Activated CD4-positive, alpha-beta T cell treated with anti-CD3 and anti-CD28 coated beads for 1 hour (primary cell): Measurements from ENCODE around the gene PREPL.
"Not testable (repeated sequence)": the region's sequence is repeated elsewhere in the genome, so short reads cannot be mapped to it uniquely, and the experiment has no call there.

Experiments used
- DNase-seq: peaks from one replicate; pipeline ENCODE4 v3.0.0-alpha.2; 2020

Gene PREPL

DNA sequence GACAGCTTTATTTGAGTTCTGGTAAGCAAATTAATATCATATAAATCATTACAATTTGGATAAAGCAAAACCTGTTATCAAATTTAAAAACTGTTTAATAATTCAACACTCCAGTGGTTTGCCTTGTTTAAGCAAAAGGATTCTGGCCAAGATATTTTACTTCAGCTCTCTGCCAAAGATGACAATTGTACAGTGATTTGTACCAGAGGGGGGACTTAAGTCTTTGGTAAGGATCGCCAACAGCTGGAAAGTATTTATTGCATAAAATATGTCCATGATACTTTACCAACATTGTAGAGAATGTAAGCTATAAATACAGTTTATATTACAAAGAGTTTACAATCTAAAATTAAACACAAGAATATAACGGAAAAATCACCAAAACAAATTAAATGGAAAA is 13.8 kb downstream of the PREPL start:
- no peak for DNase-seq

DNA sequence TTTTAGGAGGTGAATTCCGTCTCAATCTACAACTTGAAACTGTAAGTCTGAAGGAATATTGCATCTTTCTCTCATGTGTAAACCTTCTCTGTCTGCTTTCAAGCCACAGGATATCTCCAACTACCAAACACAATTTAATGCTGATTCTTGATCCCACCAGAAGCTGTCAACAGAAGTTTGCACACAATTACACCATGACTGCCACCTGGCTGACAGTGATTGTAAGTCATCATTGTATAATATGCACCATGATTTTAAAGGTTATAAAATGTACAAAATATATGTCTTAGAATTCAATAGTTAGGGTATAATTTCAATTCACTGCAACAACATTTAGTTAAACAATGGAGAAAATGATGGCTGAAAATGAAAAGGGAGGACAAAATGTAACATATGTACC is 18.4 kb downstream of the PREPL start:
- no peak for DNase-seq

DNA sequence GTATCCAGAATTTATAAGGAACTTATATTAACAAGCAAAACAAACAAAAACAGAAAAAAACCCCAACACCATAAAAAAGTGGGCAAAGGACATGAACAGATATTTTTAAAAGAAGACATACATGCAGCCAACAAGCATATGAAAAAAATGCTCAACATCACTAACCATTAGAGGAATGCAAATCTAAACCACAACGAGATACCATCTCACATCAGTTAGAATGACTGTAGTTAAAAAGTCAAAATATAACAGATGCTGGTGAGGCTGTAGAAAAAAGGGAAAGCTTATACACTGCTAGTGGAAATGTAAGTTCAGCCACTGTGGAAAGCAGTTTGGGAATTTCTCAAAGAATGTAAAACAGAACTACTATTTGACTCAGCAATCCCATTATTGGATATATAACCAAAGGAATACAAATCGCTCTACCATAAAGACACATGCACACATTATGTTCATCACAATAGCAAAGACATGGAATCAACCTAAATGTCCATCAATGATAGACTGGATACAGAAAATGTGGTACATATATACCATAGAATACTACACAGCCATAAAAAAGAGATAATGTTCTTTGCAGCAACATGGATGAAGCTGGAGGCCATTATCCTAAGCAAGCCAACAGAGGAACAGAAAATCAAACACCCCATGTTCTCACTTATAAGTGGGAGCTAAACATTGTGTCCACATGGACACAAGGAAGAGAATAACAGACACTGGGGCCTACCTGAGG is 25.3 kb downstream of the PREPL start:
- no peak for DNase-seq

DNA sequence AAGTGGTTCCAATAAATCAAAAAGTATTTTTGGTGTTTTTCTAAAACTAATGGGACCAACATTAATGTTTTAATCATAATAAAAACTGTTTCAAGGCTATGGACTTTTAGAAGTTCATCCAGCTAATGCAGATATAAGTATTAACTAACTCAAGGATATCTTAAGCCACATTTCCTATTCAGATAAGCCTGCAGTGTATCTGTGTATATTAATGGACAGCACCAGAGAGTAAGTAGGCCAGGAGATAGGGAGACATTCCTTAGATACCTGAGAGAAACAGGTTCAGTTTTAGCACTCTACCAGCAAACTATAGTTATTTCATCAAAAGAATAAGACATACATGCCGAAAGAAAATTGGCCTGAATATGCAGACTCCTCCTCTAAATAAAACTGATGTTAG is 27.3 kb downstream of the PREPL start:
- no peak for DNase-seq

DNA sequence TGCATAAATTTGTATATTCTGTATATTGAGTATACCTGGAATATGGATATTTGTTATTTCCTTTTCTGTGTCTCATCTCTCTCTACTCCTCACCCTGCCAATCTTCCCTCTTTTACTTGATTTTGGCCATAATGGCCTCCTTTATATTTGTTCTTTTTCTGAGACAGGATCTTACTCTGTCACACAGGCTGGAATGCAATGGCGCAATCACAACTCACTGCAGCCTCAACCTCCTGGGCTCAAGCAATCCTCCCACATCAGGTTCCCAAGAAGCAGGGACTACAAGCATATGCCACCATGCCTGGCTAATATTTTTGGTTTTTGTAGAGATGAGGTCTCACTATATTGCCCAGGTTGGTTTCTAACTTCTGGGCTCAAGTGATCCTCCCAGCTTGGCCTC is 30.5 kb downstream of the PREPL start:
- no peak for DNase-seq

DNA sequence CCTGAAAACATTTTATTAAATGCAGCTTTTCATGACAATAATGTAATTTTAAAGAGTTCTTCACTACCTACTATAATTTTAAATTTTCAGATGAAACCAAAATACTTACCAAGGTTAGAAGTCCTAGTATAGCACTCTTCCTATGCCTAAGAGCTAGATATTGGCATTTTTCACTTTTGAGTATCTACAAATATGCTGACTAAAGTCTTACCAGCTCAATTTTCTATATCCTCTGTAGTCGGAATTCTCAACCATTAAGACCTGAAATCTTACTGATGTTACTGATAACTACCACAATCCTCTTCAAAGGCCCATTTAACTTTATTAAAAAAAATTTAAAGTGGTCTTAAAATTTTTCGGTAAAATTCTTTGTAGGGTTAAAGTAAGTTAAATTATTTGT is 32.0 kb downstream of the PREPL start:
- DNase-seq = no peak

DNA sequence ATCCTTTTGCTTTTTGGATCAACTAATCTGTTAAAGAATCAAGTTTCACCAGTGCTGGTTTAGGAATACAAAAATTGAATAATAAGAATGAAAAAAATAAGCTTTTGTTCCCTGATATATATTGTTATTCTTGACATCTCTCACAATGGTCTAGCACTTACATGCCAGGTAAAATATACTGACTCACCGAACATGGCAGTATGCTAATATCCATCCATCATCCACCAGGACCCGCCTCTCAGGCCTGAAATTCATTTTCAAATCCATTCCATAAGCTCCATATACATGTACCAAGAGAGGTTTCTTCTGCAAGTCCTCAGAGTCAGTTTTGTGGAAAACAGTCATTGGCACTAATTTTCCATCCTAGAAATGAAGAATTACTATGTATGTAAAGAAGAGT is 32.5 kb downstream of the PREPL start:
- DNase-seq = no peak

DNA sequence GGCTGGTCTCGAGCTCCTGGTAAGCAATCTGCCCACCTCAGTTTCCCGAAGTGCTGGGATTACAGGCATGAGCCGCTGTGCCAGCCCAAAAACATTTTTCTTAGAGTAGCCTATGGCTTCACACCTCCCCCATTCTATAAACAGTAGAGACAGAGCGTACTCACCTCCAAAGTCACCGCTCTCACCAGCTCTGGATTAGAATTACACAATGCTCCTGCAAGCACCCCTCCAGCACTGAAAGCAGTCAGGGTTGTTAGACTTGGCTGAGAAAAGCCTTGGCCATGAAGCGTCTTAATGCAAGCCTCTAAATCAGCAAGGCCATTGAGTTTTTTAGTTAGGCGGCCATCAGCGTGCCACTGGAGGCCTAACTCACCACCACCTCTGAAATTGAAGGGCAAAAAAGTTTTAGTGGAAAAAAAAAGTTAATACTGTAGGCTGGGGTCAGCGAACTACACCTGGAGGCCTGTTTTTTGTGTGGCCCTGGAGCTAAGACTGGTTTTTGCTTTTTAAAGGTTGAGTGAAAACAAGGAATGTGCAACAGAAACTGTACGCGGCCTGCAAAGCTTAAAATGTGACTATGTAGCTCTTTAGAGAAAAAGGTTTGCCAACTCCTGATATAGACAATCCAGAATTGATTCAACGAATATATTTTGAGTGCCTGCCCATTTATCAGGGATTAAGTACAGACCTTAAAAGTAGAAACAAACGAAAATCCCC is 34.6 kb downstream of the PREPL start:
- DNase-seq = no peak

DNA sequence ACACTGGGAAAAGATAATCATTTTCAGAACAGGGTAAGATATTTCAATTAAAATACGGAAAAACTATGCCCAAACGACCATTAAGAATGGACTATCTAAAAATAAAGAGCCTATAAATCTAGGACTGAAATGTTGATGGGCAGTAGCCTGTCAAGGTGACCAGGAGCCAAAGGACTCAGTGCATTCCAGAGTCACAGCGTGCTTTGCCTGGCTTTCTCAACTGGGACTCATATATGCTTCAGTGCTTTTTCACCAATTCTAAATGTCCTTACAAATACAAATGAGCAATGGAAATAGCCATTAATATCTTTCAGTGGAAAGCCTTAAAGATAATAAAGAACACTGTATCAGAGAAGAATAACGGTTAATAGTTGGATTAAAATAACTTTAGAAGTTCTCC is 35.4 kb downstream of the PREPL start:
- no peak for DNase-seq

DNA sequence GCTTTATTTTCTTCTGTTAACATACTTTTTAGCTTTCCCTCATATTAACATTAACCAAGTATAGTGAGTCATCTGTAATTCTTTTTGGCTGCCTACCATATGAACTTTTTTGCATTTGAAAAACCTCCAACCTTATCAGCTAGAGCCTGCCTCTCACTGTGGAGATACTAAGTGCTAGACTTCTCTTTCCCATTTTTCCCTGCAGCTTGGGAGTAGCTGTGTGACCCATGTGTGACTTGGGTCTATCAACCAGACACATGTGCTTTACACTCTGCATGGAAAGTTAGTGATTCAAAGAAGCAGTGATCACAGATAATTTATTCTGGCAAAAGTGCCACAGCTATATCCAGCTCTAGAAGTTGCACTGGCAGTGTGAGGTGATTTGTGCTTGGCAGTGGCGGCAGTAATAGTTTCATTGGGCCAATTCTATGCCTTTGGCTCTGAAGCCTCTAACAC is 36.3 kb downstream of the PREPL start:
- DNase-seq = no peak

DNA sequence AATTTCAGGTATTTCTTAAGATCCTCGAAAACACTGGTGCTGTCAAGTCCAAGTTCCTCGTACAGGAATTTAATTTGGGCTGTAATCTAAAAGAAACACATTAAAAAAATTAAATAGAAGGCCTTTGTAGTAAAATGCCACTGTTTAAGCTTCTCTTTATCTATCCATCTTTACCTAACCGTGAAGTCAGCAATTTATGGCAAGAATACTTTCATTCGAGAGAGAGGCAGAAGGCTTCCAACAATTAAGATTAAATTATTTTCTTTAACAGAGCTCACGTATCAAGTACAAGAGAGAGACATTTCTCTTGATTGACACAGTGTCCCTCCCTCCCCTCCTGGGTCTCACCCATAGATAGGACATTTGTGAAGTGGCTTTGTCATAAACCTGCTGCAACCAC is 39.9 kb downstream of the PREPL start:
- no peak for DNase-seq

DNA sequence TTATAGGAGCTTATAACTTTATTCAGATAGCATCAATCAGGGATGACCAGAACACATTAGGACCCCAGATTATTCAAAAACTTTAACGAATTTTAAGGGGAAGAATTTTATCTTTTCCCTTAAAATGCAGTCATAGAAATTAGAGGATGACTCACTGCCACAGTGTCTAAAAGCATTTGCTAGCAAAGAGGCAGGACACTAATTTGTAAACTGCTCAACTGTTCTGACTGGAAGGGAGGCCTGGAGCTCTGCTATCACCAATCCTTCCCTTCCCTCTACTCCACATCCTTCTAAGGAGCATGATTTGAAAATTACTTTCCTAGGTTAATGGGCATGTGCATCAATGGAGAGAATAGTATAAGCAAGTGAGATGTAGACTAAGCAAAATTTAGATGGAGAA is 40.5 kb downstream of the PREPL start:
- DNase-seq = no peak

DNA sequence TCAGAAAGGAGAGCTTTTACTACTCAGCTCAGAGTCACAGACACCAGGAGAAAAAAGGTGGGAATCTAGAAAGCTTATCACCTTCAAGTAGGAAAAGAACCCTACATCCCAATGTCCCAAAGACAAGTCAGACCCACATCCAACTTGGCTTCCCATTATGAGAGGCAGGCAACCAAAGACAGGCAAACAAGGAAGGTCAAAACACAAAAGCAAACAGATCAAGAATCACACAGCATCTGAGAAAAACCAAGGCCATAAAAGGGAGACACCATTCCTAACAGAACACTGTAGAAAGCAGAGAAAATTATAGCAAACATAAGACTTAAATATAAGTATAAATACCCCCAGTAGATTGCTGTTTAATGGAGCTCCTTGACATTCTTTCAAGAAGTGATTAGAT is 45.3 kb downstream of the PREPL start:
- no peak for DNase-seq

DNA sequence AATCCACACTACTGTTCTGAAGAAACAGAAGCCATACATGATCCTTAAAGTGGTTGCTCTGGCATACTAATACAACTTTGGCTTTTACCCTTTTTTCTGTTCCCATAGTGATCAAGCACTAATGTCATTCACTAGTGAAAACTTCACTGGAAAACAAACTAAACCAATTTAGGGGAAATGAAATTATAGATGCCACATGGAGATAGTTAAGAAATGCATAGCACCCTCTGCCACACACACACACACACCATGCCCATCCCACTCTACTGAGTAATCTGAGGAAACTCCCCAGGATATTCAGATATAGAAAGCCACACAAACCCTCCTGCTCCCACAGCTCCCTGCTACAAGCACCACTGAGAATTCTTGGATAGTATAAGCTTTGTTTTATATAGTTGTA is 46.9 kb downstream of the PREPL start:
- no peak for DNase-seq

DNA sequence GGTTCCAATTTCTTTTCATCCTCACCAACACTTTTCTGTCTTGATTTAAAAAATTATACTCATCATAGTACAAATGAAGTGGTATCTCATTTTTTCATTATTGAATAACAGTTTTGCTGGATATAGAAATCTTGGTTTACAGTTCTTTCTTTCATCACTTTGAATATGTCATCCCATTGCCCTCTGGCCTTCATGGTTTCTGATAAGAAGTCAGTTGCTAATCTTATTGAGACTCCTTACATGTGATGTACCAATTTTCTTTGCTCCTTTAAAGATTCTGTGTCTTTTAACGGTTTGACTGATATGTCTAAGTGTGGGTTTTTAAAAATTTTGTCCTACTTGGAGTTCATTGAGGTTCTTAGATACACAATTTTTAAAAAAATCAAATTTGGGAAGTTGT is 51.0 kb downstream of the PREPL start:
- DNase-seq = no peak

DNA sequence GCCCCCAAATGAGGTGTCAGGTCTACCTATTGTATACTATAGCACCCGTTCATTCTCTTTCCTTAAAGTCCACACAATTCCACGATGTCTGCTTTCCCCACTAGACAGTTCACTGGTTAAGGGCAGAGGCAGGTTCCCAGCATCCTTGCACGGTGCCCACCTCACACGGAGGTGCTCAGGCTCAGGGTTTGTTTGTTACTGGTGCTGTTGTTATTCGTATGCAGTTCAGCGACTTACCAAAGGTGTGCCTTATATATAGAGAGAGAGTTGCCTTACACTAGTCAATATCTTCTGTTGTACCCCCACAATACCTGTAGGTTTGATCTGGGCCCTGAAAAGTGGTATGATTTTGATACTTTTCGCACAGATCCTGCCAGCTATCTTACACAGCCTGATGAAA is 55.4 kb downstream of the PREPL start:
- DNase-seq = no peak

DNA sequence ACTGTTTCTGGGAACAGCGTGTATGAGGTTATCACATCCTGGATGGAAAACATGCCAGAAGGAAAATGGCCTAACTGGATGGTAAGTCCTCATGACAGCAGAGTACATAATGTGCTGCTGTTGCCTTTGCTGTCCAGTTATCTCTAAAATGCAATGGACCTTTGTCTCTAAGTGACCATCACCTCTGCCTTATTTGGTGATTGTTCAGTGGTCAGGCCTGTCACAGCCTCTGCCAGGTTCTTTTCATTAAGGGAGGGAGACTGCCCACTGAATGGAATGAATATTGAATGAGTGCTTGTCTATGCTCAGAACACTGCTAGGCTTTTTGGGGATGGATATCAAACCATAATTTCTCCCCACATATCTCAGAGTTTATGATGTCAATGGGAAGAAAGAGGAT is 57.0 kb downstream of the PREPL start:
- no peak for DNase-seq

DNA sequence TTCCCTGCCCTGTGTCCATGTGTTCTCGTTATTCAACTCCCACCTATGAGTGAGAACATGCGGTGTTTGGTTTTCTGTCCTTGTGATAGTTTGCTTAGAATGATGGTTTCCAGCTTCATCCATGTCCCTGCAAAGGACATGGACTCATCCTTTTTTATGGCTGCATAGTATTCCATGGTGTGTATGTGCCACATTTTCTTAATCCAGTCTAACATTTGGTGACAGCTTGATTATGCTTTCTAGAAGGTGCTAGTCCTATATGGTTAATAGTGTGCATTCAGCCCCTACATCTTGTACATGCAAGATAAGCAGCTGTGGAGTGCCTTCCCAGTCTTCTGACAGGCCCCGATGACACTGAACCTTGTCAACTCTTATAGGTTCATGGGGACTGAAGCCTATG is 57.5 kb downstream of the PREPL start:
- not testable (repeated sequence) for DNase-seq

DNA sequence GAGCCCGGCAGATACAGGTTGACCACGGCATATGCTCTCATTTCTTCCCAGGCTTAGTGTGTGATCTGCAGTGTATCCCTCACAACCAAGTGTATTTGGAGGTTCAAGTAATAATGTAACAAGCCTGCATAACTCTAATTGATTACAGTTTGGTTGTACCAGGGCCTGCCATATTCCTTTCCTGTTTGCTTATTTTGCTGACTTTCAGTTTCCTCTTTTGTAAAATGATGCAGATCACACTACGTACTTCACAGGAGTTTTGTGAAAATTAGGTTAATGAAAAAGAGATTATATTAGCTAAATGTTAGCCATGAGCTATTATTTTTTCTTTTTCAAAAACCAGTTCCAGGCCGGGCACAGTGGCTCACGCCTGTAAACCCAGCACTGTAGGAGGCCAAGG is 60.2 kb downstream of the PREPL start:
- no peak for DNase-seq

DNA sequence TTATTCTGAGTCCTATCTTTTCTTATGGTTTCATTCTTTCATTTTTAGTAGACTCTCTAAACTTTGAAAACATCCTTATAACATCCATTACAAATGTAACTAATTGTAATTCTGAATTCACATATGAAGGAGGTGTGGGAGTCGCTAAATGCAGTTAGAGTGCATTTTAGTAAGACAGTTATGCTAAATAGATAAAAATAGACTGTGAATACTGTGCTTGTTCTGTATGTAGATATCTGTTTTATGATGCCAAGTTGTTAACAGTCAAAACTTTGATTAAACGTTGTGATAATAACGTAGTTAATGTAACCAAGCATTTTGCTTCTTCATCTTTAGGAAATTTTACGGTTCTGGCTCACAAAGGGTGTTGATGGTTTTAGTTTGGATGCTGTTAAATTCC is 61.7 kb downstream of the PREPL start:
- DNase-seq = no peak

DNA sequence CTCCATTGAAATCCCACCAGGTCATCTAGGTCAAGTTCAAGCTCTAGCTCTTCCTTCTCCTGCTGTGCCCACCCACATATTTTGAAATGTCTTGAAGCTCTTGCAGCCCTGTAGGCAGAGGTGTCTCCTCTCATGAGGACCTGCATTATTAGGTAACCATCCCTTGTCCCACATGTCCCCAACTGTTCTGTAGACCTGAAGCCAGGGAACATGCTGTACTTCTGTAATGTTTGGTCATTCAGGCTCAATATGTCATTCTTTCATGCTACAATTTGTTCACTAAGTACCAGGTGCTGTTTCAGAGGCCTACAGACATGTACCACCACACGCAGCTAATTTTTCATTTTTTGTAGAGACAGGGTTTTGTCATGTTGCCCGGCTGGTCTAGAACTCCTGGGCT is 63.9 kb downstream of the PREPL start:
- DNase-seq = no peak

DNA sequence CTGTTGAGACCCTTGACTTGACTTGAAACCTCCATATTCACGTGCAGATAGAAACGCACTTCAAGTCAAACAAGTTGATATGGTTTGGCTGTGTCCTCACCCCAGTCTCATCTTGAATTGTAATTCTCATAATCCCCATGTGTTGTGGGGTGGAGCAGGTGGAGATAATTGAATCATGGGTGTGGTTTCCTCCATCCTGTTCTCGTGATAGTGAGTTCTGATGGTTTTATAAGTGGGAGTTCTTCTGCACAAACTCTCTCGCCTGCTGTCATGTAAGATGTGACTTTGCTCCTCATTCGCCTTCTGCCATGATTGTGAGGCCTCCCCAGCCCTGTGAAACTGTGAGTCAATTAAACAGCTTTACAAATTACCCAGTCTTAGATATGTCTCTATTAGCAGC is 64.6 kb downstream of the PREPL start:
- DNase-seq = no peak

DNA sequence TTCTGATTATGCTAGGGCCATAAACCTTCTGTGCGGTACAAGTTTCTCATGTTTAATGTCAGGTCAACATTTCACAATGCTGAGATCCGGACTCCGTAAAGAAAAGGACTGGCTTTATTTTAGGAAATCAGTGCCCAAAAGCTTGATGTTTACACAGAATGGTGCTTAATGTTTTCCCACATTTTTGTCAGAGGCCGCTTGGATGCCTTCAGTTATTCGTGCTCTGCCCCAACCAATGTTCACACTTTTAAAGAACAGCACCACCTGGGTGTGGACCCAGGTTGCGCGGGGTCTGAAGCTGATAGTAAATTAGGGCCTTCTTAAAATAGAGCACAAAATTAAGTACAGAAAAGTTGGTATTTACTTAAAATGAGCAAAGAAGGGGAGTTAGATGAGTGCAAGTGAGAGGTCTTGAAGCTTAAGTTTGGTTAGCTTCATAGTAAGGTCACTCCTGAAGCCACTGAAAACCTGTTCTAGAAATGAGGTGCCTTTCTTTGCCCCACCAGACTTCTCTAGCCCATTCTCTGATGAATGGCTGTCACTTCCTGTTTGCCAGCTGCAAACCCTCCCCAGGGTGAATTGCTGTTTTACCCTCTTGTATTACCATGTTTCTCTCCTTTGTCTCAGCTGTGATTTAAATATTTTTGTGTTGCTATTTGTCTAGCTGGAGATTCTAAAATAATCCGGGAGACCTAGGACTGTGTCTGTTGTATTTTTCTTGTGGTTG is 65.5 kb downstream of the PREPL start:
- DNase-seq = no peak

DNA sequence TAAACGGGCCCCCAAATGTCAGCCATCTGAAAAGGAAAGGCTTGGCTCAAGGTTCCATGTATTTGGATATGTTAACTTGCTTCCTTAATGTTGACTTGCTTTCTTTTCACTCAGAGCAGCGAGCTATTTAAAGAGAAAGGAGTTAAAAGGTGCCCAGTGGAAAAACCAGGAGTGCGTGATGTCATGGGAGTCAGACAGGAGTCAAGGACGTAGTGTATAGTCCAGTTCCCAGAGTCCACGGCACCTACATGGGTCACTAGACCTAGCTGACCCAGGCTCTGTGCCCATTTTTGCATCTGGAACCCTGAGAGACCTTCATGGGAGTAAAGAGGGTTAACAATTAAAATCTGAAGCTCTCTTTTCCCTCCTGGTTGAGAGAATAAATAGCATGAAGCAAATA is 66.2 kb downstream of the PREPL start:
- no peak for DNase-seq
